Stimulated activated CD4-positive, alpha-beta T cell treated with anti-CD3 and anti-CD28 coated beads, Interleukin-4, amount 100 ng/mL, for 4 hours (primary cell): ENCODE data around the gene RALGAPA2.
A peak's percentile ranks its signal among the peaks of the same experiment; 100 is the strongest.

Experiments used
- DNase-seq, 2 experiments: peaks; one replicate each; pipeline ENCODE4 v3.0.0-alpha.2; 2020

The RALGAPA2 gene

DNA sequence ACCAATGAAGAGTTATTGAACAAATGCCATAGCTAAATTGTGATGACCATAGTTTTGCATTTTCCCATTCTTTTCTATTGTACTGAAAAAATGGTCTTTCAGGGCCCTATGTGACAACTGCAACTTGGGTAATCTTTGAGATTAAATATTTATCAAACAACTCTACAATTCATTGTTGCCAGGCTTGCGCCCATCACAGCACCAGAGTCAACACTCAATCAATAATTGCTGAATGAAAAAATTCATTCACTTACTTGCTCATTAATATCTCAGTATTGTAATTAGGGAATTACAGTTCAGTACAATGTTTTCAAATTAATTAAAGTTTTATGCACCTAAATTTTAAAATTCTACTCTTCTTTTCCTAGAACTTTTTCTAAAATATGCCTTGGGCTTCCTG lies 7.7 kb upstream of the RALGAPA2 start:
- DNase-seq: no peak

- DNase-seq: no peak
Measured at GRCh38 chr20:20719411-20719810, 7.0 kb upstream of the RALGAPA2 start.

GRCh38 chr20:20713244-20713765 lies 861 bp upstream of the RALGAPA2 start:
- DNase-seq: peak in 1 of 2 experiments; percentile 1

- DNase-seq: peak in 1 of 2 experiments; percentile 6
Measured at GRCh38 chr20:20712004-20712473, 405 bp downstream of the RALGAPA2 start.

DNA sequence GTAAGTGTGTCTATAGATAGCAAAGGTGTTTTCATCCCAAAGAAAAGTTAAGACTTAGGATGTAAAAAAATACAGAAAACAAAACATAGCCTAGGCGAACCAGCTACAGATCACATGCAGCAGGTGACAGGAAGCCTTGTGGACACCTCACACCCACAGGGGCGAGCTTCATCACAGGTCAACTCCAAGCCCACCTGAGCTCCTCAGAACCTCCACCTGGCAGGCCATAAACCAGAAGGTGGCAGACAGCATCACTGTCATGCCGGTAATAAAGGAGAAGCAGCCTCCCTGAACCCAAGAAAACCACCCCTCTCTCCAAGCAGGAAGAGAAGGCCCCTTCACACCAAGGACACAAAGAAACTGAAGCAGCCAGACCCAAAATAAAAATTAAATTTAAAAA lies 1.0 kb downstream of the RALGAPA2 start:
- DNase-seq: peak in 1 of 2 experiments; percentile 11

DNA sequence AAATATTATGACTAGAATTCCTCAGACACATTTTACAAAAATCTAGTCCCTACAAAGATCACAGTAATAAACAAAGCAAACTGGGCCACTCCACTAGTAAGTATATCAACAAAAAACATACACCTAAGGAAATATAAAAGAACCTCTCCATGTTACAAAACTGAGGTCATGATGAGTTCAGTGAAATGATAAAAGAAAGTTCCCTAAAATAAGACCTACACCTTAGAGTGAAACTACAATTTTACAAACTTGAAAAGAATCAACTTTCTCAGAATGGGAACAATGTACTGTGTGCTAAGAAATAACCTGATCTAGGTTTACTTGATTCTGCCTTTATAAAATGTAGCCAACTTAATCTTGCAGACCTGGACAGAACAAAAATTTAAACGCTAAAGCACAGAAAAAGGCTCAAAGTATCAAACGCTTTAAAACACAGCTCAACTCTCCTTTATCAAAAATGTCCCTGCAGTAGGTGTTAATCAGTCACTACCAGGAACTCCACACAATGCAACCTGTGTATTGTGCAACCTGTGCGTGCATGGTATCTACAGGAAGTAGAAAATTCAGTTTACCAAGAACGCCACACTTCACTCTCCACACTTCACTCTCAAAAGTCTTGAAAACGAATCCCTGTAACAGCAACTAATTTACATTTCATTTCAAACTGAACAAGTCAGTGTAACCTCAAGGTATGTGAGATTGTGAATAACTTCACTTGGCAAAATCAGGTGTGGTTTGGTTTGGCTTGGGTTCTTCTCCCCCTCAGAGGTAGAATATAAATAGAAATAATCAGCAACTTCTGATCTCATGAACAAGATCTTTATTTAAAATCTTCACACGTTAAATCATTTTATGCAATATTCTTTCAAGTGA lies 1.8 kb downstream of the RALGAPA2 start:
- DNase-seq: peak in 1 of 2 experiments; percentile 7

- DNase-seq: no peak
Measured at GRCh38 chr20:20709887-20710286, 2.6 kb downstream of the RALGAPA2 start.

- no peak for DNase-seq
Measured at GRCh38 chr20:20706285-20706684, 6.2 kb downstream of the RALGAPA2 start.

- no peak for DNase-seq
Measured at GRCh38 chr20:20702330-20703245, 9.9 kb downstream of the RALGAPA2 start.

GRCh38 chr20:20699917-20700316 lies 12.5 kb downstream of the RALGAPA2 start:
- DNase-seq: no peak

DNA sequence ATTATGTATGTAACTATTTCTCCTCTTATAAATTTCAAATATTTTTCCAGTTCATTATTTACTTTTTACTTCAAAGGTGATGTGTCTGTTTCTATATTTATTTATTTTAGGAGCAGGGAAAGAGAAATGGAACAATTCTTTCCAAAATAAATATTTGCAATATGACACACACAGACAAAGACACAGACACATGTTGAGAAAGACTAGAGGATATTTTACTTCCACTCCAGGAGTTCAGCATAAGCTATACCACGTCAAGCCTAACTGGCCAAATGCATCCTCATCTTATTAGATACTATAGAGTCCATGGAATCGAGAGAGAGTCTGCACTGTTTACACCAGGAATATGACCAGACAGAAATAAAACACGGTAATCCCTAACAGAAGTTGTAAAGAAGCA lies 13.3 kb downstream of the RALGAPA2 start:
- no peak for DNase-seq

GRCh38 chr20:20697325-20697845 lies 15.1 kb downstream of the RALGAPA2 start:
- no peak for DNase-seq

DNA sequence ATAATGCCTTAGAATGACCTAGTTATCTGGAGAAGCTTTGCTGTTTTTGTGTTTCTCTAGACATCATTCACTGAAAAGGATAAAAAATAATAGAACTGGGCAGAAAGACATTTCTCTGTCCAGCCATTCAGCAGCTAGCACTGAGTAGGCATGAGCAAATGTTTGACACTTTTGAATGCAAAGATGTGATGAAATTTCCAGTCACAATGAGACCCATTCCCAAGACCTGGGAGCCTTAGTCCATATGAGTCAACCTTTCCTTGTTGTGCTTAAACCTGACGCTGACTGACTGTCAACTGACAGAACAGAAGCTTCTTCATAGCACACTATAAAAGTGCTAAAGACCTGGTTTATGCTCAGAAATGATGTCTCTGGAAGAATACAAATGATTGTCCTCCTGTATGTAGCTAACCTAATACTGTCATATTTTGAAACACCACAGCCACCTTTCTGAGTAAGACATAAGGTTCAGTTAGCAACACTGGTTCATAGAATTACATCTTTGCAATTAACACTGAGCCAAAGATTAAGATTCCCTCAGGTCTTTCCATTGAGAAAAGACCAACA lies 17.1 kb downstream of the RALGAPA2 start:
- no peak for DNase-seq

DNA sequence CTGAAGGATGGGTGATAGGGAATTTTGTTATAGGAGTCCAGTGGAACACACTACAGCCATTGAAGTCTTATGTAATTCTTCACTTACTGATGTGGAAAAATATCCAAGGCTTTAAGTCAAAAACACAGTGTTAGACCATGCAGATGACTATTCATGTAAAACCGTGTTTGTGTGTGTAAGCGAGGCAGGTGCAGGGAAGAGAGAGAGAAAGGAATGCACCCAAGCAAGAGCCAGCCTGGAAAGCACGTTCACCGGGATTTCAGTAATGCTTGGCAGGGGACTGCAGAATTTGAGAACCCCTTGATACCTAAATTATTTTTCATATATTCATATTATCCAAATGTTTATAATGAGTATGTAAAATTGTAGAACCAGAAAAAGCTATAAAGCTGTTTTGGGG lies 17.9 kb downstream of the RALGAPA2 start:
- DNase-seq: no peak

DNA sequence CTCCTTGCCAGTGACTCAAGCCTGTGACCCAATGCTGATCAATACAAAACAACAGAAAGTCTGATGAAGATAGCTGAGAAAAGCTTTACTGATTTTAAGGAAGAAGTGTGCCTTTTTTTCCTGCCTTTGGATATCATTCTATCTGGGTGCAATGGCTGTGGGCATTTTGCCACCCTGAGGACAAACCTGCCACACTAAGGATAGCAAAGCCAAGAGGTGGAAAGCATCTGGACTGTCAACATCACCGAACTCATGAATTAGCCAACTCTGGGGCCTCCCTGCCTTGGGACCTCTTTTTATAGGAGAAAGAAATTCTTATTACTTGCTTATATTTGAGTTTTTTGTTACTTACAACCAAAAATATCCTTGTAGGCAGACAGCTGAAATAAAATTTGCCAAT lies 19.9 kb downstream of the RALGAPA2 start:
- no peak for DNase-seq

- DNase-seq: no peak
Measured at GRCh38 chr20:20691477-20692235, 20.8 kb downstream of the RALGAPA2 start.

DNA sequence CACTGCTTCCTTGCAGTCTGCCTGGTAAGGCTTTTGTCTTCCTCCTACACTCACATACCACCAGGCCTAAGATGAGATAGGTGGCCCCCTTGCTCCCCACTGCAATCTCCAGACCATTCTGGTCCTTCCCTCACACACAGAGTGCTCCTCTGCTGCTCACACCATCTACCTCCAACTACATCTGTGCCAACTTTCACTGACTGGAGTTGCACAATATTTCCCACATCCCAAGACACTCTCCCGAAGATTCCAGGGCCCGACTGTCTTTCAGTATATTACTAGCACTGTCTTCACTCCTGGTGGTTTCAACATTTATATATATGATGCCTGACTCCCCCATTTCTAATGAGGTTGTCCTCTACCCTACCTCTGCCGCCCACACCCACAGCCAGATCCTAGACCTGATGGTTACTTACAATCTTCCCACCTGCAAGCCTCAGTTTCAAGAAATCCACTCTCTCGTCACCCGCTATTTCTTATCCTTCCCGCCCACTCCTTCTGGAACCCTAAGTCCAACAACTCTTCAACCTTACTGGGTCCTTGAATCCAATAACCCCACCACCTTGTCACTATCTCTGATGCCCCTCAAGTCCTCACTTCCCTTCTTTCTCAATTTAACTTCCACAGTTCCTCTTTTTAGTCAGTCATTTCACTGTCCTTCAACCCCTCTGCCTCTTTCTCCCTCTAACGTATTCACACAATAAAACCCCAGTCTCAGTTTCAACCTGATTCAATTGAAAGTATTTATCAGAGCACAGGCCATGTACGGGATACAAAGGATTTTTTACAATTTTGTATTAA lies 21.6 kb downstream of the RALGAPA2 start:
- DNase-seq: no peak

DNA sequence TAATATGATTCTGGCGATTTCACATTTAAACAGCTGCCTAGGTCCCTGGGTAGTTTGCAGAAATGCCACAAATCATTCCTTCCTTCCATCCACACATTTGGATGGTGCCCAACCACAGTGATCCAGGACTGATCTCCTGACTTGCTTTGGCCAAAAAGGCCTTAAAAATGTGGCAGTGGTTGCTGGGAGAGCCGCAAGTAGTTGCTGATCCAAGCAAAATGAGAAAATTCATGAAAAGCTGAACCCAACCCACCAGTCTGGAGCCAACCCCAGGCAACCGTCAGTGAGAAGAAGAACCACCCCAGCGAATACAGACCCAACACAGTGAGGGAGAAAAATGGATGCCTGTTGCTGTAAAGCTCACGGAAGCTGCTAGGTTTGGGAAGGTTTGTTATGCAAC lies 25.1 kb downstream of the RALGAPA2 start:
- DNase-seq: no peak

- no peak for DNase-seq
Measured at GRCh38 chr20:20685635-20686034, 26.8 kb downstream of the RALGAPA2 start.

DNA sequence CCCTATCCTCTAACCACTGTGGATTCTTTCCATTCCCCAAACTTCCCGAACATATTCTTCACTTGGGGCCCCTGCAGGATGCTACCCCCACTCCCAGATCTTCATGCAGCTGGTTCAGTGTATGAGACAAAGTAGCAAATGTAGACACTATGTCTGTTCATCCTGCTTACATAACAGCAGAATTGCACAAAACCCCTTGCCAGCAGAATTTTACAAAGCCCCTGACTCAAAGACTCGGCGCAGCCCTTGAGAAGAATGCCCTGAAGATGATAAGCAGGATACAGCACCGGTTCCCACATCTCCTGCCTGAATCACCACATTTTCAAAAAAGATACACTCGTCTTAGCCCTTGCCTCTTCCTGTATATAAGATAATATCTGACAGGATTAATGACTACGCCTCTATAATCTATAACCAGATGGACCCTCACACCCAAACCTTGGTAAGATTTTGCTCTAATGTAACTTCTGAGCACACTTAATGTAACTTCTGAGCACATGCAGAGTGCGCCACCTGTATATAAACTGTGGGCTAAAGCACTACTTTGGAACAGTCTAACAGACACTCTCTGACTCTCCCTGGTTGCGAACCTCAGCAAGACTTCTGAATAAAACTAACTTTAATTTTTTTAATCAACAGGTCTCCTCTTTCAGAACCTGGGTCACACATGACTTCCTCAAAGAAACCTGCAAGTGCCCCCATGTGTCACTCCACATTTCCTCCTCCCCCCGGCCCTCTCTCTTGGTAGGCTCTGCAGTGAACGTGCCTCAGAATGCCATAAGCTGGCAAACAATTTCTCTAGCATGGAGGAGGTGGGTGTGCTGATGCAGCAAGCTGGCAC lies 28.7 kb downstream of the RALGAPA2 start:
- DNase-seq: no peak
